GM12864 (cell line): ENCODE measurements around the gene LAIR2.

Source experiments
- DNase-seq: peaks from one replicate; pipeline ENCODE4 v3.0.0-alpha.2; 2011; ENCODE audit warnings: low read depth
- H3K4me3 ChIP-seq: 2 replicates; pipeline ENCODE4 v1.5.1; 2011; ENCODE audit warnings: mild to moderate bottlenecking, low read depth, low read length, control low read depth
- CTCF ChIP-seq: IDR thresholded peaks from 2 replicates; pipeline ENCODE4 v1.5.1; 2011; ENCODE audit warnings: low read depth, mild to moderate bottlenecking, moderate library complexity, low read length, control low read depth, inconsistent platforms; ENCODE audit errors: missing control alignments

The LAIR2 gene

GRCh38 chr19:54521860-54522513 is 19.4 kb downstream of the LAIR2 start:
- no peak for DNase-seq
- H3K4me3 ChIP-seq, result no peak overlapping the region
- TF ChIP-seq CTCF, result no peak

- no peak overlapping the region for H3K4me3 ChIP-seq
- TF ChIP-seq CTCF, result no peak
- no peak for DNase-seq
Measured at GRCh38 chr19:54523403-54523802, 20.8 kb downstream of the LAIR2 start.

DNA sequence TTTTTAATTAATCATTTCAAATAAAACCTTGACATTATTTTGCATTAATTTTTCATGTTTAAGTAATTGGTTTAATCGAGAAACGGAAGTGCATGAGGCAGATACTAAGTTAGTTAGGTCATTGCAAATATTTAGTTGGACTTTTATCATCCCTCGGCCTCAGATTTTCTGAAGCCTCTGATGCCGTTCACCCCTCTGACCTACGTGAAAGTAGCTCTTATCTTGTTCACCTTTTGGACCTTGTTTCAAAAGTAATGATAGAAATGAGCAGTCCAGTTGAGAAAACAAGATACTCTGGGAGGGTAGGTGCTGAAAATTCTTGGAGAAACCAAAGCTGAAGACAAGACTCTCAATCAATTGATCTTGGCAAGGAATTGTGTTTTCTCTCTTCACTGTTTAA is 23.0 kb downstream of the LAIR2 start:
- TF ChIP-seq CTCF, result no peak

GRCh38 chr19:54526972-54527371 is 24.3 kb downstream of the LAIR2 start:
- no peak for DNase-seq
- no peak for TF ChIP-seq CTCF
- H3K4me3 ChIP-seq, result no peak overlapping the region

More for the DNA sequence above, 23.0 kb downstream of the LAIR2 start:
- no peak for DNase-seq
- H3K4me3 ChIP-seq, result no peak overlapping the region

DNA sequence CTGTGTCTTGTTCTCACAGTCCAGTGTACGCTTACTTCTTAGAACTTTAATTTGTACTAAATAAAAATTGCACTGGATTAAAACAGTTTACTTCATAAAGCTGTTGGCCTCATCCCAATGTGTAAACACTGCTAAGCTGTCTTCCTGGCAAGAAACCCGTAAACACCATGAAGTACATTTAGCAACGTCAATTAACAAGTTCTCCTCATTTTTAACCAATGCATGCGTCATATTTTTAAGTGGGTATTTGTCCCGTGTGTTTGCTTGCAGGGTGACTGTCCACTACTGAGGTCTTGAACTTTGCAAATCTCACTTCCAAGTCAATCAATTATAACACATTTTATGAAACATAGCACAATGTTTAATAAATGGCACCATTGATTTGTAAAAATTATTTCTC is 28.2 kb downstream of the LAIR2 start:
- DNase-seq, result no peak
- TF ChIP-seq CTCF, result no peak
- no peak overlapping the region for H3K4me3 ChIP-seq

GRCh38 chr19:54532528-54532927 is 29.9 kb downstream of the LAIR2 start:
- TF ChIP-seq CTCF, result no peak
- peak; percentile 62 for DNase-seq
- peak overlapping the region; percentile 26 for H3K4me3 ChIP-seq

DNA sequence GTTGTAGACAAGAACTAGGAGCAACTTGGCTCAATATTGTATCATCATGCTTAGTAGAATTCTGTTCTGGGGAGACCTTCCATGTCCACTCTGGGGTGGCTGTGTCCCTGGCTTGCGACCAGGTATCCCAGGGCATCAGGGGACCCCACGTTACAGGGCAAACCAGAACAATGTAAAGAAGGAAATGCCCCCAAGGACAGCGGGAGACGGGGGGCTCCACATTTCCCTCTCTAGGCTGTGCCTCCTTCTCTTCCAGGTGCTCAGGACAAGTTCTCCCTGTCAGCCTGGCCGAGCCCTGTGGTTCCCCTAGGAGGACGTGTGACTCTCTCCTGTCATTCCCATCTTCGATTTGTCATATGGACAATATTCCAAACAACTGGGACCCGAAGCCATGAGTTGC is 30.8 kb downstream of the LAIR2 start:
- H3K4me3 ChIP-seq, result no peak overlapping the region
- no peak for TF ChIP-seq CTCF
- DNase-seq, result no peak
